OCI-LY7 (cell line): Measurements from ENCODE around the gene MC2R. TPM values are rescaled to one million over a fixed set of nuclear protein-coding genes. Genes with fewer than 3 reads are reported as not detected.

ENCODE experiments used
- BruUV-seq: library from RNA; stranded (reverse); fragments of 400-500 nt; replicated peaks from 2 replicates; lab custom pipeline; 2021; lab: Mats Ljungman, UMichigan
- CTCF ChIA-PET: fragments of 300-600 bp; sonication (Branson Sonifier 250); formaldehyde crosslinking; loops from one replicate; lab custom pipeline; 2022; ENCODE audit warnings: antibody characterized with exemption; ENCODE audit not compliant: unreplicated experiment; lab: Charles Lee
- POLR2A ChIA-PET: fragments of 300-600 bp; sonication (Branson Sonifier 250); formaldehyde crosslinking; loops from one replicate; lab custom pipeline; 2022; ENCODE audit warnings: antibody characterized with exemption; lab: Charles Lee
- DNase-seq: peaks from one replicate; pipeline ENCODE4 v3.0.0-alpha.2; 2015; ENCODE audit warnings: low spot score
- H2AFZ ChIP-seq: fragments of 200-600 bp; sonication (generic), shearing (Covaris generic); 2 replicates; pipeline ENCODE4 v1.6.1; 2014; ENCODE audit warnings: mild to moderate bottlenecking, antibody characterized with exemption, low read length, moderate library complexity
- H3K27ac ChIP-seq: fragments of 200-600 bp; sonication (generic); 2 replicates; pipeline ENCODE4 v1.5.1; 2014; ENCODE audit warnings: mixed run types, low read depth, mild to moderate bottlenecking, moderate library complexity, low read length, inconsistent platforms; ENCODE audit not compliant: poor library complexity, severe bottlenecking
- H3K36me3 ChIP-seq: fragments of 200-600 bp; sonication (generic); 2 replicates; pipeline ENCODE4 v1.6.1; 2014; ENCODE audit warnings: mild to moderate bottlenecking, antibody characterized with exemption, low read length, moderate library complexity, mixed read lengths; ENCODE audit not compliant: insufficient read depth
- H3K4me1 ChIP-seq: fragments of 200-600 bp; sonication (generic); 2 replicates; pipeline ENCODE4 v1.5.1; 2014; ENCODE audit warnings: mild to moderate bottlenecking, low read length; ENCODE audit not compliant: insufficient read depth, poor library complexity, severe bottlenecking
- H3K4me2 ChIP-seq: fragments of 200-600 bp; sonication (generic); 2 replicates; pipeline ENCODE4 v1.6.1; 2014; ENCODE audit warnings: mild to moderate bottlenecking, low read length
- H3K4me3 ChIP-seq: fragments of 200-600 bp; sonication (generic); 2 replicates; pipeline ENCODE4 v1.5.1; 2014; ENCODE audit warnings: mild to moderate bottlenecking, low read depth, low read length; ENCODE audit not compliant: poor library complexity, severe bottlenecking
- H3K79me2 ChIP-seq: fragments of 200-600 bp; sonication (generic); 2 replicates; pipeline ENCODE4 v1.6.1; 2016; ENCODE audit warnings: low read depth, mild to moderate bottlenecking, low read length, moderate library complexity, mixed read lengths; ENCODE audit not compliant: insufficient read depth
- H3K9me2 ChIP-seq: fragments of 200-600 bp; sonication (generic); 2 replicates; pipeline ENCODE4 v1.6.1; 2016; ENCODE audit warnings: mild to moderate bottlenecking, low read length, mixed read lengths; ENCODE audit not compliant: insufficient read depth
- H3K9me3 ChIP-seq: fragments of 200-600 bp; sonication (generic); 2 replicates; pipeline ENCODE4 v1.6.1; 2014; ENCODE audit warnings: mild to moderate bottlenecking, mixed run types, low read length, mixed read lengths
- H4K20me1 ChIP-seq: fragments of 200-600 bp; sonication (generic); 2 replicates; pipeline ENCODE4 v1.6.1; 2014; ENCODE audit warnings: mild to moderate bottlenecking, antibody characterized with exemption, low read length, moderate library complexity, mixed read lengths; ENCODE audit not compliant: insufficient read depth
- EZH2phosphoT487 ChIP-seq: fragments of 200-600 bp; sonication (generic); IDR thresholded peaks from 2 replicates; pipeline ENCODE4 v1.6.1; 2018; ENCODE audit warnings: low read depth, borderline replicate concordance, mild to moderate bottlenecking, mixed run types, antibody characterized with exemption, low read length, moderate library complexity, mixed read lengths
- intact Hi-C: fragments of 100-400 bp; cut with micrococcal nuclease; formaldehyde crosslinking; loops from one replicate; pipeline ENCODE4 v1.10.0; 2022; ENCODE audit not compliant: unreplicated experiment
- total RNA-seq, 2 experiments: library from RNA; depleted of rRNA in 1 of 2; stranded (reverse); fragments of >200 nt in 1 of 2; shearing (Covaris generic) in 1 of 2; gene quantifications; 2 replicates each; pipeline ENCODE4 v1.2.3, GENCODE V29; 2014 to 2022
- TF ChIP-seq, protein P1 (sequence below): fragments of 200-600 bp; sonication (generic); conservative IDR thresholded peaks from 2 replicates; pipeline ENCODE4 v1.5.1; 2014; ENCODE audit warnings: mild to moderate bottlenecking, antibody characterized with exemption, low read length, moderate library complexity, mixed read lengths

Gene MC2R
- total RNA-seq, 2 experiments from 2014 or later, result not detected

DNA sequence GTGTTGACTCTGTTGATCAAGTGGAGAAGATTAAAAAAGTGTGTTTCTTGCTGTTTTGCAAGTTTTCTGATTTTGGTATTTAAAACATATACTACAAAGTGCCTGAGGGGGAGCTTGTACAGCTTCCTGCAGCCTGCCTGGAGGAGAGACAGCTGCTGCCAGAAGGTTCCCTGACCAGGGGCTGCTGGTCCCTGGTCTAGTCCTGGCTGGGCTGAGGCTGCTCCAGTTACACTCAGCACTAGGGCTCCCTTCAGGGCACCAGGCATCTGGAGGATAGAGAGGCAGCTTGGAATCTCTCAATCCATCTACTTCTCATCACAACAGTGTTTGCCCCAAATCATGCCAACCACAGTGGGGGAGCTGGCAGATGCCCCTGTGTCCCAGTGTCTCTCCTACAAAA, 4.8 kb downstream of the MC2R start:
- Histone ChIP-seq H3K9me2 (no peaks in the 10 kb centered on the region), H3K4me2 (no peak overlapping the region), H3K79me2 (no peaks in the 10 kb centered on the region), H3K4me3 (no peak overlapping the region), H3K4me1 (no peaks in the 10 kb centered on the region), H3K36me3 (no peaks in the 10 kb centered on the region), H4K20me1 (no peaks in the 10 kb centered on the region), H3K27ac (no peak overlapping the region), H3K9me3 (no peaks in the 10 kb centered on the region), H2AFZ (no peak overlapping the region)
- DNase-seq, result no peak
- TF ChIP-seq, protein P1, sequence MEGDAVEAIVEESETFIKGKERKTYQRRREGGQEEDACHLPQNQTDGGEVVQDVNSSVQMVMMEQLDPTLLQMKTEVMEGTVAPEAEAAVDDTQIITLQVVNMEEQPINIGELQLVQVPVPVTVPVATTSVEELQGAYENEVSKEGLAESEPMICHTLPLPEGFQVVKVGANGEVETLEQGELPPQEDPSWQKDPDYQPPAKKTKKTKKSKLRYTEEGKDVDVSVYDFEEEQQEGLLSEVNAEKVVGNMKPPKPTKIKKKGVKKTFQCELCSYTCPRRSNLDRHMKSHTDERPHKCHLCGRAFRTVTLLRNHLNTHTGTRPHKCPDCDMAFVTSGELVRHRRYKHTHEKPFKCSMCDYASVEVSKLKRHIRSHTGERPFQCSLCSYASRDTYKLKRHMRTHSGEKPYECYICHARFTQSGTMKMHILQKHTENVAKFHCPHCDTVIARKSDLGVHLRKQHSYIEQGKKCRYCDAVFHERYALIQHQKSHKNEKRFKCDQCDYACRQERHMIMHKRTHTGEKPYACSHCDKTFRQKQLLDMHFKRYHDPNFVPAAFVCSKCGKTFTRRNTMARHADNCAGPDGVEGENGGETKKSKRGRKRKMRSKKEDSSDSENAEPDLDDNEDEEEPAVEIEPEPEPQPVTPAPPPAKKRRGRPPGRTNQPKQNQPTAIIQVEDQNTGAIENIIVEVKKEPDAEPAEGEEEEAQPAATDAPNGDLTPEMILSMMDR, result no peak
- no peak for TF ChIP-seq EZH2phosphoT487
- CTCF ChIA-PET, result no interaction called here
- intact Hi-C loops, result no loop called here
- BruUV-seq, result no TSS peak
- POLR2A ChIA-PET, result no interaction called here

DNA sequence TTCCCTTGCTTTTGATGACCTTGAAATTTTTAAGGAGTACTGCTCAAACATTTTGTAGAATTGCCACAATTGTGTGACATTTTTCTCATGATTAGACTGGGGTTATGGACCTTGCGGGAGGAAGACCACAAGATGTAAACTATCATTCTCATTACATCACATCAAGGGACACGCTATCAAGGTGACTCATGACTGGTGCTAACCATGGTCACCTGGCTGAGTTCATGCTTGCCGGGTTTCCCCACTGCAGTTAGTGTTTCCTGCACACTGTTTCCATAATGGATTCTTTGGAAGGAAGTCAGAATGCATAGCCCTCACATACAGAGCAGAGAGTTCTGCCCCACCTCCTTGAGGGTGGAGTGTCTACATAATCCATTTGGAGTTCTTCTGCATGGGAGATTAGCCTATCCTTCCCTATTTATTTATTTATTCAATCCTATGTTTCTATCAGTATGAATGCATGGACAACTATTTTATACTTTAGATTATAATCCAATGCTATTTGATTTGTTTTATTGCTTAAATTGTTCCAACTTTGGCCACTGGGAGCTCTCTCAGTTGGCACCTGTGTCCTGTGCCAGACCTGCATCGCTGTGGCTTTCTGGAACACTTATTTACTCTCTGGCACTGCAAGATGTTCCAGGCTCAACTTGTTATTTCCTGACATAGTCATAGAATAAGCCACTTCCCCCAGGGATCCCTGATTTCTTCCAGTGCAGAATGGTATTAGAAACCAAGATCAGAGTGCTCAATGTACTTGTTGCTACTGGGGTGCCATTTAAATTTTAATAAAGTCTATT, 6.0 kb downstream of the MC2R start:
- Histone ChIP-seq H4K20me1 (no peaks in the 10 kb centered on the region), H2AFZ (no peak overlapping the region), H3K4me2 (no peak overlapping the region), H3K4me1 (no peaks in the 10 kb centered on the region), H3K79me2 (no peaks in the 10 kb centered on the region), H3K27ac (no peak overlapping the region), H3K4me3 (no peak overlapping the region), H3K36me3 (no peaks in the 10 kb centered on the region), H3K9me3 (no peaks in the 10 kb centered on the region), H3K9me2 (no peaks in the 10 kb centered on the region)
- ChIA-PET CTCF (interaction anchor here (0.6 kb wide), 1 partner anchor 34 kb away, joined by 4 read pairs; no protein-coding TSS in a partner anchor), POLR2A (no interaction called here)
- BruUV-seq, result no TSS peak
- intact Hi-C loops, result no loop called here
- no peak for DNase-seq
- TF ChIP-seq EZH2phosphoT487, result no peak
- TF ChIP-seq, protein P1, result peak; percentile 54

DNA sequence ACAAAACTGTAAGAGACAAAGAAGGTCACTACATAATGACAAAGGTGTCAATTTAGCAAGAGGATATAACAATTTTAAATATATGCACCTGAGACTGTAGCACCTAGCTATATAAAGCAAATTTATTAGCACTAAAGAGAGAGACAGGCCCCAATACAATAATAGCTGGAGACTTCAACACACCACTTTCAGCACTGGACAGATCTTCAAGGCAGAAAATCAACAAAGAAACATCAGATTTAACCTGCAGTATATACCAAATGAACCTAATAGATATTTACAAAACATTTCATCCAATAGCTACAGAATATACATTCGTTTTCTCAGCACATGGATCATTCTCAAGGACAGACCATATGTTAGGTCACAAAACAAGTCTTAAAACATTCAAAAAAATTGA, 14.7 kb downstream of the MC2R start:
- no peak overlapping the region for H3K27ac ChIP-seq
- no peaks in the 10 kb centered on the region for H3K79me2 ChIP-seq
- H2AFZ ChIP-seq, result no peak overlapping the region
- POLR2A ChIA-PET, result interaction anchor here (0.6 kb wide), 1 partner anchor 180 kb away, joined by 3 read pairs; no protein-coding TSS in a partner anchor
- no peaks in the 10 kb centered on the region for H3K9me2 ChIP-seq
- no peak for TF ChIP-seq EZH2phosphoT487
- TF ChIP-seq, protein P1, result no peak
- H3K4me3 ChIP-seq, result no peak overlapping the region
- no peaks in the 10 kb centered on the region for H3K9me3 ChIP-seq
- H3K4me1 ChIP-seq, result no peaks in the 10 kb centered on the region
- no peaks in the 10 kb centered on the region for H4K20me1 ChIP-seq
- intact Hi-C loops, result no loop called here
- no peak overlapping the region for H3K4me2 ChIP-seq
- BruUV-seq, result no TSS peak
- H3K36me3 ChIP-seq, result no peaks in the 10 kb centered on the region
- CTCF ChIA-PET, result no interaction called here
- no peak for DNase-seq
